HepG2 (cell line): ENCODE measurements around the gene BDP1. TPM values are rescaled to one million over a fixed set of nuclear protein-coding genes. Genes with fewer than 3 reads are reported as not detected.

Source experiments
- EED ChIP-seq: sonication (generic); formaldehyde crosslinking; IDR thresholded peaks from 2 replicates; pipeline ENCODE4 v1.5.0; 2020; ENCODE audit warnings: mild to moderate bottlenecking, missing genetic modification reagents
- HMGXB4 ChIP-seq, 2 experiments: sonication (generic) in 1 of 2; formaldehyde crosslinking in 1 of 2; IDR thresholded peaks; 2 replicates each; pipeline versions ENCODE4 v1.4.0 to v1.6.1; 2018 to 2020; ENCODE audit warnings: missing genetic modification reagents in 2 of 2, borderline replicate concordance in 1 of 2, low read depth in 1 of 2, mild to moderate bottlenecking in 1 of 2, missing biosample characterization in 1 of 2
- KMT2B ChIP-seq: IDR thresholded peaks from 2 replicates; pipeline ENCODE4 v1.6.1; 2016; ENCODE audit warnings: missing genetic modification reagents, missing compliant biosample characterization
- PHF8 ChIP-seq: sonication (generic); formaldehyde crosslinking; IDR thresholded peaks from 2 replicates; pipeline ENCODE4 v1.5.0; 2020; ENCODE audit warnings: missing genetic modification reagents
- TRIM22 ChIP-seq: fragments of 450-650 bp; IDR thresholded peaks from 2 replicates; pipeline ENCODE4 v1.6.1; 2017
- ZGPAT ChIP-seq: IDR thresholded peaks from 2 replicates; pipeline ENCODE4 v1.6.1; 2016; ENCODE audit warnings: mild to moderate bottlenecking
- ZNF276 ChIP-seq: sonication (generic); formaldehyde crosslinking; IDR thresholded peaks from 2 replicates; pipeline ENCODE4 v1.4.0; 2020; ENCODE audit warnings: mild to moderate bottlenecking, low read depth, missing genetic modification reagents
- ZNF280B ChIP-seq: sonication (generic); formaldehyde crosslinking; IDR thresholded peaks from 2 replicates; pipeline ENCODE4 v1.5.0; 2020; ENCODE audit warnings: missing genetic modification reagents, mild to moderate bottlenecking, borderline replicate concordance
- ZNF557 ChIP-seq: sonication (generic); formaldehyde crosslinking; IDR thresholded peaks from 2 replicates; pipeline ENCODE4 v1.4.0; 2020; ENCODE audit warnings: missing genetic modification reagents
- ZNF558 ChIP-seq: sonication (generic); formaldehyde crosslinking; IDR thresholded peaks from 2 replicates; pipeline ENCODE4 v1.9.0; 2022; ENCODE audit warnings: mild to moderate bottlenecking, missing genetic modification reagents, borderline replicate concordance
- ZNF567 ChIP-seq: sonication (generic); formaldehyde crosslinking; IDR thresholded peaks from 2 replicates; pipeline ENCODE4 v1.8.1; 2023; ENCODE audit warnings: mild to moderate bottlenecking, missing genetic modification reagents, borderline replicate concordance
- ZNF670 ChIP-seq: sonication (generic); formaldehyde crosslinking; IDR thresholded peaks from 2 replicates; pipeline ENCODE4 v1.8.0; 2022; ENCODE audit warnings: mild to moderate bottlenecking, missing genetic modification reagents, borderline replicate concordance
- ZNF704 ChIP-seq: sonication (generic); formaldehyde crosslinking; IDR thresholded peaks from 2 replicates; pipeline ENCODE4 v1.8.1; 2023; ENCODE audit warnings: mild to moderate bottlenecking, inconsistent platforms, moderate library complexity, missing genetic modification reagents, borderline replicate concordance
- ZNF740 ChIP-seq: sonication (generic); formaldehyde crosslinking; IDR thresholded peaks from 2 replicates; pipeline ENCODE4 v1.4.0; 2020; ENCODE audit warnings: missing genetic modification reagents
- ZNF850 ChIP-seq: sonication (generic); formaldehyde crosslinking; conservative IDR thresholded peaks from 2 replicates; pipeline ENCODE4 v1.9.0; 2021; ENCODE audit warnings: mild to moderate bottlenecking, missing genetic modification reagents
- polyA plus RNA-seq, 8 experiments: library from polyadenylated mRNA; depleted of rRNA in 3 of 8; stranded (reverse) in 7 of 8; unstranded in 1 of 8; fragments of >200 nt; fragmentation: Illumina TruSeq in 4 of 8; extraction: Trizol in 4 of 8; gene quantifications; 2 replicates each; pipeline versions ENCODE4 v1.2.1 to v1.2.3, GENCODE V29; 2011 to 2016; ENCODE audit warnings: low read depth in 4 of 8, missing spikeins in 1 of 8, mixed read lengths in 1 of 8; ENCODE audit not compliant: insufficient read depth in 1 of 8
- total RNA-seq, 5 experiments: library from RNA; depleted of rRNA; stranded (reverse); fragments of >200 nt; fragmentation: Illumina TruSeq; extraction: Trizol; gene quantifications; 2 replicates each; pipeline ENCODE4 v1.2.3, GENCODE V29; 2016; ENCODE audit warnings: low read depth in 1 of 5

The BDP1 gene
- total and polyA plus RNA-seq, 2 of the 13 experiments (the other 11 are each of a cell fraction or from before 2014, with no cell fraction given), result 10.2 to 22.4 TPM

- TF ChIP-seq TRIM22 (no peak), HMGXB4 (CRISPR knock-in tag; IDR thresholded peaks at IDR 0.05; ENCODE audit: borderline replicate concordance in 1 of 2, low read depth in 1 of 2) (peak in 1 of 2 experiments; percentile 5; a peak in 1 of 4 replicates), EED (CRISPR knock-in tag) (no peak), ZNF740 (CRISPR knock-in tag) (peak; percentile 50; the same call in 1 of the 2 replicates), ZNF850 (CRISPR knock-in tag) (no peak), ZNF567 (CRISPR knock-in tag) (0 out of 2 replicates have a peak, but pooled peaks have one; percentile 73), ZNF276 (no peak), ZNF670 (CRISPR knock-in tag) (0 out of 2 replicates have a peak, but pooled peaks have one; percentile 53), ZGPAT (CRISPR knock-in tag) (peak; percentile 64), PHF8 (CRISPR knock-in tag) (peak; percentile 45; the same call in 1 of the 2 replicates), ZNF558 (CRISPR knock-in tag) (no peak), KMT2B (peak; percentile 80), ZNF704 (0 out of 2 replicates have a peak, but pooled peaks have one; percentile 6), ZNF280B (CRISPR knock-in tag) (no peak), ZNF557 (CRISPR knock-in tag) (no peak)
Measured at GRCh38 chr5:71586052-71586940, 130.8 kb downstream of the BDP1 start (continued).
